ENCODE measurements around the gene CYB5A. TPM values are rescaled to one million over a fixed set of nuclear protein-coding genes. Genes with fewer than 3 reads are reported as not detected.

CYB5A gene, protein sequence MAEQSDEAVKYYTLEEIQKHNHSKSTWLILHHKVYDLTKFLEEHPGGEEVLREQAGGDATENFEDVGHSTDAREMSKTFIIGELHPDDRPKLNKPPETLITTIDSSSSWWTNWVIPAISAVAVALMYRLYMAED
- total RNA-seq: 1,000 to 10,000 TPM in 2 of 6 experiments, 100 to 1,000 TPM in 4; 817 to 1,434 (median 907) TPM
- long read RNA-seq, transcript CYB5A-202 (5 exons, 3,283 nt): major isoform, 1,422 of 1,579 reads
- long read RNA-seq, transcript CYB5A-203 (4 exons, 619 nt): minor isoform, 16 of 1,579 reads
- long read RNA-seq, partial matches to known transcripts: 8 of 1,579 reads
- long read RNA-seq, other reads (novel, unspliced or antisense): 130 of 1,579 reads

GRCh38 chr18:74291771-74292540 is at the start of gene CYB5A:
CYB5A (minus strand) TSS chr18:74291963; CDS start chr18:74291875, 88 bp downstream.
- WGBS (ENCODE audit: insufficient coverage, low coverage, low lambda C conversion rate, missing lambda C conversion rate): 0% methylated on average over 13 of the region's 68 CpGs
- peaks cover 0 to 8% (median 4%) of the 10 kb centered on the region in 4 donors for H3K4me1 ChIP-seq
- H3K27me3 ChIP-seq: no peaks in the 10 kb centered on the region
- intact Hi-C loops (cut with DNase I): no loop called here
- no peaks in the 10 kb centered on the region for H3K36me3 ChIP-seq
- DNase-seq: peak; percentile 99 to 100 (median 100)
- ATAC-seq: peak; percentile 84 to 95 (median 86)
- TF ChIP-seq CTCF (IDR thresholded peaks at IDR 0.05): no peak
- TF ChIP-seq POLR2A (IDR thresholded peaks at IDR 0.05): peak; percentile 87
- H3K9me3 ChIP-seq: no peaks in the 10 kb centered on the region
- H3K27ac ChIP-seq: peak within 1 kb of the TSS; percentile 89 to 95 (median 95)
- H3K4me3 ChIP-seq: peak within 1 kb of the TSS; percentile 95 to 98 (median 95)

GRCh38 chr18:74337912-74338309 is 46.1 kb upstream of the CYB5A start:
- H3K27me3 ChIP-seq: no peaks in the 10 kb centered on the region
- ATAC-seq: no peak
- H3K4me1 ChIP-seq: no peaks in the 10 kb centered on the region
- no peak overlapping the region for H3K4me3 ChIP-seq
- 91% methylated on average over 1 of the region's 1 CpG for WGBS (ENCODE audit: insufficient coverage, low coverage, low lambda C conversion rate, missing lambda C conversion rate)
- no peaks in the 10 kb centered on the region for H3K36me3 ChIP-seq
- no peak overlapping the region for H3K27ac ChIP-seq
- TF ChIP-seq POLR2A (IDR thresholded peaks at IDR 0.05) (no peak), CTCF (IDR thresholded peaks at IDR 0.05) (no peak)
- DNase-seq: no peak
- intact Hi-C loops (cut with DNase I): loop anchor here (10.0 kb wide), 2 partner anchors 143 to 153 kb away; no protein-coding TSS in a partner anchor
- no peaks in the 10 kb centered on the region for H3K9me3 ChIP-seq

DNA sequence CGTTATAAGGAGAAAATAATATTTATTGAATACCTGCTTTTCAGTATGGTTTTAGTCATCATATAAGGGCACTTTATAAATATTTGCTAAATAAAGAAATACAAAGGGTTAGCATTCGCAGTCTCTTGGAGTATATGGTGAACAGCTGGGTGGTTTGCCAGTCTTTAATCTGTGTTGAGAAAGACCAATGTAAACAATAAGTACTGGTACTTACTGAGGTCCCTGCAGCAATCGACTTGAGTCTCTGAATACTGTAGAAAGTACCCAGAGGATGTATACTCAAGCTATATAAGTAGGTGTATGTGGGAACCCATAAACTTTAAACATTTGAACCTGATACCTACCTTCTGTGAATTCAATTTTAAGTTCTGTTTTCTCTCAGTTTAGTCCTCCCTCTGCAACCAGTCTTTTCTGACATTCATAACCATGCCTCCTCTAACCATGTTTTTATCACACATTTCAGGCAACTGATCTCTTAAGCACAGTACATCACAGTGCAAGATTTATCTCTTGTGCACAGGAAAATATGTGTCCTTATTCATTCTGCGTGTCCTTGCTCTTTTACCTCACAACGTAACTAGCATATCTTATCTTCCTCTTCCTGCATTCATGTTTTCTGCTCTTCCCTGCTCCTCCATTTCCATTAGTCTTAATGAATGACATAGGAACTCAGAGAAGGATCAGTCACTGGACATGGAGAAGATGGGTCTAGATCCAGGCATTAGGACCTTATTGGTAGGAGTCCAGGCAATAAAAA is 45.6 kb upstream of the CYB5A start:
- DNase-seq (no peak), ATAC-seq (no peak)
- Histone ChIP-seq H3K36me3 (no peaks in the 10 kb centered on the region), H3K4me3 (no peak overlapping the region), H3K27me3 (no peaks in the 10 kb centered on the region), H3K27ac (no peak overlapping the region), H3K4me1 (no peaks in the 10 kb centered on the region), H3K9me3 (no peaks in the 10 kb centered on the region)
- TF ChIP-seq CTCF (IDR thresholded peaks at IDR 0.05): no peak
- no peak for TF ChIP-seq POLR2A (IDR thresholded peaks at IDR 0.05)
- intact Hi-C loops (cut with DNase I): loop anchor here (10.0 kb wide), 2 partner anchors 143 to 153 kb away; no protein-coding TSS in a partner anchor
- 85% methylated on average over 5 of the region's 5 CpGs for WGBS (ENCODE audit: insufficient coverage, low coverage, low lambda C conversion rate, missing lambda C conversion rate)

GRCh38 chr18:74336656-74337055 is 44.9 kb upstream of the CYB5A start:
- no peaks in the 10 kb centered on the region for H3K9me3 ChIP-seq
- no peaks in the 10 kb centered on the region for H3K27me3 ChIP-seq
- no peak overlapping the region for H3K27ac ChIP-seq
- TF ChIP-seq POLR2A (IDR thresholded peaks at IDR 0.05) (no peak), CTCF (IDR thresholded peaks at IDR 0.05) (no peak)
- no peaks in the 10 kb centered on the region for H3K4me1 ChIP-seq
- no peak overlapping the region for H3K4me3 ChIP-seq
- ATAC-seq: no peak
- intact Hi-C loops (cut with DNase I): loop anchor here (10.0 kb wide), 2 partner anchors 142 to 152 kb away; no protein-coding TSS in a partner anchor
- no peak for DNase-seq
- no peaks in the 10 kb centered on the region for H3K36me3 ChIP-seq
